OCI-LY7 (cell line): ENCODE data around the gene SMAP1. TPM values are rescaled to one million over a fixed set of nuclear protein-coding genes. Genes with fewer than 3 reads are reported as not detected.
A peak's percentile ranks its signal among the peaks of the same experiment; 100 is the strongest.

ENCODE experiments used
- BruUV-seq: library from RNA; stranded (reverse); fragments of 400-500 nt; replicated peaks from 2 replicates; lab custom pipeline; 2021; lab: Mats Ljungman, UMichigan
- CTCF ChIA-PET: fragments of 300-600 bp; sonication (Branson Sonifier 250); formaldehyde crosslinking; loops from one replicate; lab custom pipeline; 2022; ENCODE audit warnings: antibody characterized with exemption; ENCODE audit not compliant: unreplicated experiment; lab: Charles Lee
- POLR2A ChIA-PET: fragments of 300-600 bp; sonication (Branson Sonifier 250); formaldehyde crosslinking; loops from one replicate; lab custom pipeline; 2022; ENCODE audit warnings: antibody characterized with exemption; lab: Charles Lee
- DNase-seq: peaks from one replicate; pipeline ENCODE4 v3.0.0-alpha.2; 2015; ENCODE audit warnings: low spot score
- H2AFZ ChIP-seq: fragments of 200-600 bp; sonication (generic), shearing (Covaris generic); 2 replicates; pipeline ENCODE4 v1.6.1; 2014; ENCODE audit warnings: mild to moderate bottlenecking, antibody characterized with exemption, low read length, moderate library complexity
- H3K27ac ChIP-seq: fragments of 200-600 bp; sonication (generic); 2 replicates; pipeline ENCODE4 v1.5.1; 2014; ENCODE audit warnings: mixed run types, low read depth, mild to moderate bottlenecking, moderate library complexity, low read length, inconsistent platforms; ENCODE audit not compliant: poor library complexity, severe bottlenecking
- H3K36me3 ChIP-seq: fragments of 200-600 bp; sonication (generic); 2 replicates; pipeline ENCODE4 v1.6.1; 2014; ENCODE audit warnings: mild to moderate bottlenecking, antibody characterized with exemption, low read length, moderate library complexity, mixed read lengths; ENCODE audit not compliant: insufficient read depth
- H3K4me1 ChIP-seq: fragments of 200-600 bp; sonication (generic); 2 replicates; pipeline ENCODE4 v1.5.1; 2014; ENCODE audit warnings: mild to moderate bottlenecking, low read length; ENCODE audit not compliant: insufficient read depth, poor library complexity, severe bottlenecking
- H3K4me2 ChIP-seq: fragments of 200-600 bp; sonication (generic); 2 replicates; pipeline ENCODE4 v1.6.1; 2014; ENCODE audit warnings: mild to moderate bottlenecking, low read length
- H3K4me3 ChIP-seq: fragments of 200-600 bp; sonication (generic); 2 replicates; pipeline ENCODE4 v1.5.1; 2014; ENCODE audit warnings: mild to moderate bottlenecking, low read depth, low read length; ENCODE audit not compliant: poor library complexity, severe bottlenecking
- H3K79me2 ChIP-seq: fragments of 200-600 bp; sonication (generic); 2 replicates; pipeline ENCODE4 v1.6.1; 2016; ENCODE audit warnings: low read depth, mild to moderate bottlenecking, low read length, moderate library complexity, mixed read lengths; ENCODE audit not compliant: insufficient read depth
- H3K9me2 ChIP-seq: fragments of 200-600 bp; sonication (generic); 2 replicates; pipeline ENCODE4 v1.6.1; 2016; ENCODE audit warnings: mild to moderate bottlenecking, low read length, mixed read lengths; ENCODE audit not compliant: insufficient read depth
- H3K9me3 ChIP-seq: fragments of 200-600 bp; sonication (generic); 2 replicates; pipeline ENCODE4 v1.6.1; 2014; ENCODE audit warnings: mild to moderate bottlenecking, mixed run types, low read length, mixed read lengths
- H4K20me1 ChIP-seq: fragments of 200-600 bp; sonication (generic); 2 replicates; pipeline ENCODE4 v1.6.1; 2014; ENCODE audit warnings: mild to moderate bottlenecking, antibody characterized with exemption, low read length, moderate library complexity, mixed read lengths; ENCODE audit not compliant: insufficient read depth
- CTCF ChIP-seq: fragments of 200-600 bp; sonication (generic); conservative IDR thresholded peaks from 2 replicates; pipeline ENCODE4 v1.5.1; 2014; ENCODE audit warnings: mild to moderate bottlenecking, antibody characterized with exemption, low read length, moderate library complexity, mixed read lengths
- EZH2phosphoT487 ChIP-seq: fragments of 200-600 bp; sonication (generic); IDR thresholded peaks from 2 replicates; pipeline ENCODE4 v1.6.1; 2018; ENCODE audit warnings: low read depth, borderline replicate concordance, mild to moderate bottlenecking, mixed run types, antibody characterized with exemption, low read length, moderate library complexity, mixed read lengths
- intact Hi-C: fragments of 100-400 bp; cut with micrococcal nuclease; formaldehyde crosslinking; loops from one replicate; pipeline ENCODE4 v1.10.0; 2022; ENCODE audit not compliant: unreplicated experiment
- total RNA-seq, 2 experiments: library from RNA; depleted of rRNA in 1 of 2; stranded (reverse); fragments of >200 nt in 1 of 2; shearing (Covaris generic) in 1 of 2; gene quantifications; 2 replicates each; pipeline ENCODE4 v1.2.3, GENCODE V29; 2014 to 2022

SMAP1 gene
- total RNA-seq, 2 experiments from 2014 or later = 15.1 to 28.9 TPM

- TF ChIP-seq EZH2phosphoT487 (no peak), CTCF (no peak)
- Histone ChIP-seq H3K79me2 (peaks cover 50% of the 10 kb centered on the region), H3K4me1 (peaks cover 19% of the 10 kb centered on the region), H2AFZ (no peak overlapping the region), H4K20me1 (peaks cover 19% of the 10 kb centered on the region), H3K4me3 (peak overlapping the region; percentile 91), H3K27ac (no peak overlapping the region), H3K9me2 (no peaks in the 10 kb centered on the region), H3K36me3 (peaks cover 9% of the 10 kb centered on the region; the same call in 1 of the 2 replicates), H3K9me3 (no peaks in the 10 kb centered on the region), H3K4me2 (peak overlapping the region; percentile 99)
- intact Hi-C loops = loop anchor here (2.0 kb wide), 2 partner anchors 102 to 254 kb away; partner anchors contain the start of gene SDHAF4
- CTCF ChIA-PET = no interaction called here
- POLR2A ChIA-PET = interaction anchor here (0.6 to 3.0 kb wide), 11 partner anchors 9 to 1969 kb away, joined by 3 to 18 read pairs (median 8); partner anchors contain the start of genes FAM135A and SDHAF4
- peak; percentile 8 for DNase-seq
- no TSS peak for BruUV-seq
These were observed 1.4 kb downstream of the SMAP1 start for GRCh38 chr6:70669133-70669532.

- peaks cover 28% of the 10 kb centered on the region for H4K20me1 ChIP-seq
- DNase-seq = no peak
- ChIA-PET POLR2A (interaction anchor here (0.6 kb wide), 2 partner anchors 13 to 162 kb away, joined by 3 to 8 read pairs; no protein-coding TSS in a partner anchor), CTCF (no interaction called here)
- no peak overlapping the region for H3K4me3 ChIP-seq
- no peak for TF ChIP-seq EZH2phosphoT487
- no peak for TF ChIP-seq CTCF
- intact Hi-C loops = no loop called here
- H3K4me1 ChIP-seq = peaks cover 10% of the 10 kb centered on the region
- H3K27ac ChIP-seq = no peak overlapping the region
- peaks cover 9% of the 10 kb centered on the region; the same call in 1 of the 2 replicates for H3K36me3 ChIP-seq
- no peak overlapping the region for H3K4me2 ChIP-seq
- no peaks in the 10 kb centered on the region for H3K9me3 ChIP-seq
- H3K79me2 ChIP-seq = peaks cover 58% of the 10 kb centered on the region
- H2AFZ ChIP-seq = no peak overlapping the region
- H3K9me2 ChIP-seq = no peaks in the 10 kb centered on the region
- no TSS peak for BruUV-seq
These were observed 4.9 kb downstream of the SMAP1 start for GRCh38 chr6:70672549-70672948.

- H3K9me2 ChIP-seq = no peaks in the 10 kb centered on the region
- DNase-seq = no peak
- no TSS peak for BruUV-seq
- no peak overlapping the region for H2AFZ ChIP-seq
- H3K36me3 ChIP-seq = peaks cover 9% of the 10 kb centered on the region; the same call in 1 of the 2 replicates
- peaks cover 10% of the 10 kb centered on the region for H3K4me1 ChIP-seq
- H3K4me3 ChIP-seq = no peak overlapping the region
- H3K27ac ChIP-seq = no peak overlapping the region
- peaks cover 28% of the 10 kb centered on the region for H4K20me1 ChIP-seq
- ChIA-PET POLR2A (interaction anchor here (0.6 kb wide), 1 partner anchor 162 kb away, joined by 3 read pairs; no protein-coding TSS in a partner anchor), CTCF (no interaction called here)
- peaks cover 62% of the 10 kb centered on the region for H3K79me2 ChIP-seq
- intact Hi-C loops = no loop called here
- H3K9me3 ChIP-seq = no peaks in the 10 kb centered on the region
- TF ChIP-seq CTCF = no peak
- no peak for TF ChIP-seq EZH2phosphoT487
- H3K4me2 ChIP-seq = no peak overlapping the region
These were observed 5.4 kb downstream of the SMAP1 start for GRCh38 chr6:70673054-70673453.
